Heart left ventricle (tissue), 13 donors: ENCODE data around the gene CLDN6.

Source experiments
- POLR2A ChIP-seq, 2 donors: fragments of 450-650 bp; IDR thresholded peaks; one replicate each; pipeline ENCODE4 v1.6.1; 2017; ENCODE audit warnings: antibody characterized with exemption in 2 of 2, mild to moderate bottlenecking in 2 of 2, moderate library complexity in 2 of 2
- TF ChIP-seq, protein P1 (sequence below), 12 donors: fragments of 200-600 bp; sonication (generic) in 4 of 12; IDR thresholded peaks; one replicate each; pipeline versions ENCODE4 v1.5.0 to v1.8.0; 2018 to 2022; ENCODE audit warnings: antibody characterized with exemption in 12 of 12, mild to moderate bottlenecking in 5 of 12
- donor health status: ischemic (EF 13 %, LVEDD 7.1; RV severe dilation, severe dysfunction).
- donor health status: DM: no; HTN: yes; CAD: no.
- donor health status: DM: no; HTN: no; CAD: no.
- donor health status: ischemic (EF 25% LVEDD 6.9; RV normal size, moderate dysfunction).
- donor health status: ischemic (EF 25% LVEDD 5.7; RV mildly dilated, moderate dysfunction).
- donor health status: ischemic (EF 35%, LVEDD 5.7; RV mildly dilated, moderate dysfunction).
- donor health status: nonischemic (EF 11% LVEDD 7.7; RV severe dilation, severe dysfunction).
- donor health status: DM: yes; HTN: yes; CAD: no.
- donor health status: PGD.
- donor health status: ischemic (EF 29% LVEDD 5.4; RV normal size, mild dysfunction).
- donor health status: nonischemic (EF 23%, LVEDD 6.1; RV moderate dilation, normal function).

DNA sequence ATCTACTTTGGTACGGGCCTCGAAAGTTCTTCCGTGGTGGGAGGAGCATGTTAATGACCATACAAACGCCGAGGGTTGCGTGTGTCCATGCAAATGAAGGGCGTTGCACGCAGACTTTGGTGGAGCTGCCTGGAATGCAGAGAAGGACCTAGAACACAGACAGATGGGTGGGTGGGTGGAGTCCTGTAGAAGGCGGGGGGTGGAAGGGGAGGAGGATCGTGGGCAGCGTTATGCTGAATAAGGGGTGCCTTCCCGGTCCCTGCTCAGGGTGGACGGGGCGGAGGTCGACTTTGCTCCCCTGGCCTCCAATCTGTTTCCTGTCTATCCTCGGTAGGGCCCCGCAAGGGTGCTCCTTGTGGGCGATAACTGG is 49.6 kb downstream of the CLDN6 start:
- no peak for TF ChIP-seq POLR2A (IDR thresholded peaks at IDR 0.05)
- TF ChIP-seq, protein P1, sequence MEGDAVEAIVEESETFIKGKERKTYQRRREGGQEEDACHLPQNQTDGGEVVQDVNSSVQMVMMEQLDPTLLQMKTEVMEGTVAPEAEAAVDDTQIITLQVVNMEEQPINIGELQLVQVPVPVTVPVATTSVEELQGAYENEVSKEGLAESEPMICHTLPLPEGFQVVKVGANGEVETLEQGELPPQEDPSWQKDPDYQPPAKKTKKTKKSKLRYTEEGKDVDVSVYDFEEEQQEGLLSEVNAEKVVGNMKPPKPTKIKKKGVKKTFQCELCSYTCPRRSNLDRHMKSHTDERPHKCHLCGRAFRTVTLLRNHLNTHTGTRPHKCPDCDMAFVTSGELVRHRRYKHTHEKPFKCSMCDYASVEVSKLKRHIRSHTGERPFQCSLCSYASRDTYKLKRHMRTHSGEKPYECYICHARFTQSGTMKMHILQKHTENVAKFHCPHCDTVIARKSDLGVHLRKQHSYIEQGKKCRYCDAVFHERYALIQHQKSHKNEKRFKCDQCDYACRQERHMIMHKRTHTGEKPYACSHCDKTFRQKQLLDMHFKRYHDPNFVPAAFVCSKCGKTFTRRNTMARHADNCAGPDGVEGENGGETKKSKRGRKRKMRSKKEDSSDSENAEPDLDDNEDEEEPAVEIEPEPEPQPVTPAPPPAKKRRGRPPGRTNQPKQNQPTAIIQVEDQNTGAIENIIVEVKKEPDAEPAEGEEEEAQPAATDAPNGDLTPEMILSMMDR (IDR thresholded peaks at IDR 0.05), result no peak
